Right kidney (tissue), 1 donor: ENCODE measurements around the gene MXD1.

Source experiments
- DNase-seq: peaks from one replicate; pipeline ENCODE4 v3.0.0-alpha.2; 2016

The MXD1 gene

DNA sequence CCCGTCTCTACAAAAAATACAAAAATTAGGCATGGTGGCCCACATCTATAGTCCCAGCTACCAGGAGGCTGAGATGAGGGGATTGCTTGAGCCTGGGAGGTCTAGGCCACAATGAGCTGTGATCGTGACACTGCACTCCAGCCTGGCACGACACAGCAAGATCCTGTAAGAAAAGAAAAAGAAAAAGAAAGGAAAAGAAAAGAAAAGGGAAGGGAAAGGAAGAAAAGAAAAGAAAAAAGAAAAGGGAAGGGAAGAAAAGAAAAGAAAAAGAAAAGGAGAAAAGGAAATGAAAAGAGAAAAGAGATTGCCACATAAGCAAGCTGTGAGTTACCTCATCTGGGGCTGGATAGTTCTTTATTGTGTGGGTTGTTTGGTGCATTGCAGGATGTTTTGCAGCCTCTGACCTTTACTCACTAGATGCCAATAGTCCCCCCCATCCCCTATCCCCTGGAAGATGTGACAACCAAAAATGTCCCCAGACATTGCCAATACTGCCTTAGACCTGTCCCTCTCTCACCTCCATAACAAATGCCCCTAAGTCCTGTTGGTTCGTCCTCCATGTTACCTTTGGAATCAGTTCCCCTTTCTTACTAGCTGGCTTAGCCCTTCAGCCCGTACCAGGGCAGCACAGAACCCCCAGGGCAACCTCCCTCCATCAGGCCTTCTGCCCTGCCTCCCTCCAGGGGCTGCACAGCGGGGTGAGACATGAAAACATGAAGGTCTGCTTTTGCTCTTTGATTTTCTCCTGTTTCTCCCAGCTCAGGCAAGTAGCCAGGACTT is 37.6 kb downstream of the MXD1 start:
- DNase-seq, result no peak

DNA sequence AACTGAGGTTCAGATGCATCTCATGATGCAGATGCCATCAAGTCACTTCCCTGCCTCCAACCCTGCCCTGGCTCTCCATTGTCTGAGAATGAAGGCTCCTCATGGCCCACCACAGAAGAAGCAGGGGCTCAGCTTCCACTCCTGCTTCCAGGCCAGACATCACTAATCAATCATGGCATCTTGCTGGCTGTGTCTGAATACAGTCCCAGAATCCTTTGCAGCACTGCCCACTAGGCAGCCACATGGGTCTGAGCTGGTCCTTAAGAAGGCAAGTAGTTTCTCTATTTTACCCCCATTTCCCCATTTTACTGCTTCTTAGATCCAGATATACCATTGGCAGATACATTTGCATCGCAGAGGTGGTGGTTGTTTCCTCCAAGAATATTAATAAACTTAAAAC is 39.2 kb downstream of the MXD1 start:
- no peak for DNase-seq

DNA sequence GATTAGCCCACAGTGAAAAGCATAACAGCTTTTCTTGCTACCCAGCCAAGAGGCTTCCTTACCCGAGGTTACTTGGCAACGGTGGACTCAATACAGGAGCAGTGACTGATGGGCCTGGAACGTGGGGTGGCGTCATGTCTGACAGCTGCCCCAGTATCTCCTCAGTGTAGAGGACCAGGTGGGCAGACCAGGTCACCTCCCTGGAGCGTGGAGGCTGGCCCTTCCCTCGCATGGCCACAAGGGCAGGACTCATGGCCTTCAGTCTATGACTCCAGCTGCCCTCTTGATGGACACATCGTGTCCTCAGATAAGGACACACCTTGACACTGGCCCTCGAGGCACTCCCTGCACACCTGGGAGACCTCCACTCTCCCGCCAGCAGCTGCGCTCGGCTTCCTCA is 40.1 kb downstream of the MXD1 start:
- DNase-seq, result no peak

GRCh38 chr2:69956475-69956979 is 41.6 kb downstream of the MXD1 start:
- no peak for DNase-seq

DNA sequence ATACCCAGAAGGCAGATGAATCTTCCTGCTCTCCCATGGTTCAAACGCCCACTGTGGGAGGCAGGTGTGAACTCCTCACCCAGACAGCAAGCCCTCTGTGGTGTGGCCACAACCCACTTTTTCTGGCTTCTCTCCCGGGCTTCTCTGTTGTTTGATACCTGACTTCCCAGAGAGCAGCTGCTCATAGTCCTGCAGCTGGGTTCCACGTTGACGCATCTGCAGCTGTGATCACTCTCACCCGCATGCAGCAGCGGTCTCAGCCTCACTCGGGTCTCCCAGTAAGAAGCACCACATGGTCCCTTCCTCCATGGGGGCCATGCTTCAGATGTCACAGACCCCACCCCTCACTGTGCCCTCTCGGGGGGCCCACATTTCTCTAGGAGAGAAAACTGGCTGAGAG is 43.1 kb downstream of the MXD1 start:
- no peak for DNase-seq

- DNase-seq, result no peak
These were observed 43.6 kb downstream of the MXD1 start for GRCh38 chr2:69958480-69958879.

DNA sequence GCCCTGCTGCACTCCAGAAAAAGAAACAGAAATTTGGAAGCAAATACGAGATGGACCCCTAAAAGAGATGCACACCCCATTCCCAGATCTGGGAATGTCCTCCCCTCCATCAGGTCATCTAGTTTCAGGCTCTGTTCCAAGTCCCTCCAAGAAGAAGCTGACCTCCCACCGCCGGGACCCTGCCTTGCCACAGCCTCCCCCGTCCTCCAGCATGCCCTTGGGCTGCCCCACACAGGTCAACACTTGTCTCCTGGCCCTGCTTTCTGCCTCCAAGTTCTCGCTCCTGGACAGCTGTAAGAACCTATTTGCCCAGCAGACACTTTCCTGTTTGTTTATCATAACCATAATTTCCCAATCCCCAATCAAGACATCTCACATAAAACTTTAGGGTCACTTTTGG is 44.5 kb downstream of the MXD1 start:
- DNase-seq, result no peak

DNA sequence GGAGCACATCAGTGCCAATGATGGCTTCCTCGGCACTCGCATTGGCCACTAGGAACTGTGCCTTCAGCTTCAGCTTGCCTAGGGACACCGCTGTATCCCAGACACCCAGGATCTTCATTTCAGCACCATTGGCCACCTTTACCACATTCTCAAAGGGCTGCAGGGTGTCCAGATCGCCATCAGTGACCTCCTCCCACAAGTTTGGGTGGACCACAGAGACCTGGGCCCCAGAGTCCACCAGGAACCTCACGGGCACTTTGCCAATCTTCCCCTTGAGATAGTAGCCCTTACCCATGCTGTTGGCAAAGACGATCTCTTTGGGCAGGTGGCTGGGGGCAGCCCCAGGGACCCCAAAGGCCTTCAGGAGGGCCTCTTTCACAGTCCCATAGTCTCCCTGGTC is 45.9 kb downstream of the MXD1 start:
- no peak for DNase-seq

DNA sequence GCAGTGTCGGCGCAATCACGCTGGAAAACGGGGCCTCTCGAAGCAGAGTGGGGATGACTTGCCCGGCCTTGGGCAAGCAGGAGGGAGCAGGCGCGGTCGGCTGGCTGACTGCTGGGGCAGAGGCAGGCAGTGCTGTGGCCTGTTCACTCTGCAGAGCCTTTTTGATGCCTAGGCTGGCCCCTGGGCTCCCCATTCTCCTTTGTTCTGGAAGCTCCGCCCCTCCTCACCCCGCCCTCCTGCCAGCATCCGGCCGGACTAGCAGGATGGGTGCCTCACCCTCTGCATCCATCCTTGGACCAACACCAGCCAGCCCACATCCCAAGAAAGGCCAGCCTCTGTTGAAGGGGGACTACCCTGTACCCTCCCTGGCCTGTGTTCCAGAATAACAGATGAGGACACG is 46.6 kb downstream of the MXD1 start, which contains the start of gene ASPRV1:
ASPRV1 (minus strand) TSS at position 136 of the 400 bp plus-strand sequence. CDS start 195 bp downstream, outside the sequence.
- no peak for DNase-seq

- DNase-seq, result no peak
These were observed 48.2 kb downstream of the MXD1 start for GRCh38 chr2:69962986-69963730.

- no peak for DNase-seq
These were observed 49.5 kb downstream of the MXD1 start for GRCh38 chr2:69964353-69964841.

GRCh38 chr2:69965756-69966445 is 51.0 kb downstream of the MXD1 start:
- DNase-seq, result no peak

GRCh38 chr2:69966496-69966895 is 51.6 kb downstream of the MXD1 start:
- no peak for DNase-seq

DNA sequence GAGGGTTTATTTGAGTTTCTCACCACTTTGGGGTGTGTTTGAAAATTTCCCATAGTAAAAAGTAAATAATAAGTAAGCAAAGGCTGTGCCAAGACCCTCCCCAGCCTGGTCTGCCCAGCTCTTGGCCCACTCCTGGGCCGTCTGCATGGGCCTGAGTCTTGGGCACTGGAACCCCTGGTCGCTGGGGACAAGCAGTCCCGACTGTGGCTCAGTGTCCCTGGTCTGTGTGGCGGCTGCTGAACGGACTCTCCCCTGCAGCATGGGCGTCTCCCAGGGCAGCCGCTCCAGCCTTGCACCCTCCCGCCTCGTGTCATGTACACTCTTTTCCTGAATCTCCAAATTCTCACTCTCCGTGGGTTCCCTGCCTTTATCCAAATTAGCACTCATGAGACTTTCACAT is 53.7 kb downstream of the MXD1 start:
- no peak for DNase-seq

DNA sequence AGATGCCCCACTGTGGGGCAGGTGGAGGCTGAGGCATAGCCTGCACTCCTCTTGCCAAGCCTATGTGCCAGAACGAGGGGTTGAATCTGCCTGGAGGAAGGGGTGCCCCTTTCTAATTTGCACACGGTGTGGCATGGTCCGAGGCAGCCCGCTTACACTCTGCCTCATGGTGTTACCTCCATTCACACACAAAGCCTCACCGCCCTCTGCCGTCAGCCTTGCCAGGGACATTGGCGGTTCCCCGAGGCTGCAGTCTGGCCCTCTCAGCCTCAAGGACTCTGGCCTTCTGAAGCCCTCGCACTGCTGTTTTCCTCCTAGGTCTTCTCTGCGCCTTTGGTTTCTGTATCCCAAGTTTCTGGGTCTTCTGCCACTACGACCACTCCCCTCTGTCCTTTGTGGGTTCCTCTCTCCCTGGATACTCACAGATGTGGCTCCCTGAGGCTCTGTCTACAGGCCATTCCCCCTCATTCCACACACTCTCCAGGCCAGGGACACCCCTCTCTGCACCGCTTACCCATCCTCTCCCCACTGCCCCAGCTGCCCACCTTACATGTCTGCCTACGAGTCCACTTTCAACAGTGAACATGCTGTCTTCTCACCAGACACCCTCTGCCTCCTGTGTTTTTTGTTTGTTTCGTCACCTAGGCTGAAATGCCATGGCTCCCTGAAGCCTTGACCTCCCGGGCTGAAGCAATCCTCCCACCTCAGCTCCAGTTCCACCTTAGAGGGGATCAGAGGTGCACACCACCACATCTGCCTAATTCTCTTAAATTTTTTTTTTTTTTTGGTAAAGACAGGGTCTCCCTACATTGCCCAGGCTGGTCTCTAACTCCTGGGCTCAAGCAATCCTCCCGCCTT is 54.4 kb downstream of the MXD1 start:
- no peak for DNase-seq

DNA sequence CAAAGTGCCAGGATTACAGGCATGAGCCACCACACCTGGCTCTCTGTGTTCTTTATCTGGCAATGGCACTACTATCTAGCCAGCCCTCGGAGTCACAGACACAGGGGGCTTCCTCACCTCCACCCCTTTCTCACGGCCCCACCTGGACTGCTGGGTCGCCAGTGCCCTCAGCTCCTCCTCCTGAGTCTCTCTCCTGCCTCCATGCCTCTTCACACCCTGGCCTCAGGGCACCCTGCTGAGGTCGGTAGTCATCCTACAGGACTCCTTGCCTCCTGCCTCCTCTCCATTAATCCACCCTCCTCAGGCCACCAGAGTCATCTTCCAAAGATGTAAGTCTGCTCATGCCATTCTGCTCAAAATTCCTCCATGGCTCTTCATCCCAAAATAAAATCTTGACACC is 55.1 kb downstream of the MXD1 start:
- DNase-seq, result no peak

DNA sequence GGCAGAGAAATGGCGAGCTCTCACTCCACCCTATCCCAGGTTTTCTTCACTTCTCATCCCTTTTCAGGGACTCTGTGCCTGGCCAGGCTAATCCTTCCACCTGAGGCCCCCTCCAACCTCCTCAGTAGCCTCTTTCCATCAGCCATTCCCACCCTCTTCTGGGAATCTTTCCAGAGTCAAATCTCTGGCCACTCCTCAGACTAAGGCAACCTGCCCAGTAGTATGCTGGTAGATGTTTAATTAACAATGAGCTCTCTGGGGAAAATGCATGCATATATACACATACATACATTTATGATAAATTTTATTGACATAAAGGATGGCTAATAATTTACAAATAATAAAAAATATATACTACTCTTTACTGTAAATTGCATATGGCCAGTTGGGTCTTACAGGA is 57.9 kb downstream of the MXD1 start:
- no peak for DNase-seq

- no peak for DNase-seq
These were observed 58.4 kb downstream of the MXD1 start for GRCh38 chr2:69973335-69973735.

DNA sequence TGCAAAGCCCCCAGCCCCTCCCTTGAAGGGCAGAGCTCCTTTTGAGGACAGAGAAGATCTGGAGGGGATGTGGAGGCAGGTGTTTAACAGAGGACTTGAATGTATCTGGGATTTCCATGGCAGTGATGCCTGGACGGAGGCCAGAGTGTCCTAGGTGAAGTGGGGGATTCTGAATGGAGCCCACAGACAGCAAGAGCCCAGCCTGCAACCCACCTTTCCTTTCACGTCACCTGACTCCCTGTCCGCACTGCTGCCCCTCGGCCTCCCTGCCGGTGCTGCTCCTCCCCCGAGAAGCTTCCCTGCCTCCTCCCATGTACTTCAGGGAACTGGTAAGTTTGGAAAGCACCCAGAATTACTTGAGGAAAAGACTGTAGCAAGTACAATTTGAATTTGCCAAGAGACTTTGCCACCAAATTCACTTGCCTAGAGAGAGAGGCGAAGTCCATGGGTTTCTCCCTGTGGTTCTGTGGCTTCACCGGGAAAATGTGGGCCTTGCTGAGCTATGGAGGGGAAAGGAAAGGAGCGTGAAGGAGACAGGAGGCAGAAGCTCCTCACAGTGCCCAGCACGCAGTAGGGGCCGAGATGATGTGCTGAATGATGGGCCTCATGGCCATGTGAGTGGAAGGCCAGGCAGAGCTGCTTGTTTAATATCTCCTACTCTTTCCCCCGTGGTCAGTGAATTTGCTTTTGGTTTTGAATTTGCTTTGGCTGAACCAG is 60.4 kb downstream of the MXD1 start:
- no peak for DNase-seq

DNA sequence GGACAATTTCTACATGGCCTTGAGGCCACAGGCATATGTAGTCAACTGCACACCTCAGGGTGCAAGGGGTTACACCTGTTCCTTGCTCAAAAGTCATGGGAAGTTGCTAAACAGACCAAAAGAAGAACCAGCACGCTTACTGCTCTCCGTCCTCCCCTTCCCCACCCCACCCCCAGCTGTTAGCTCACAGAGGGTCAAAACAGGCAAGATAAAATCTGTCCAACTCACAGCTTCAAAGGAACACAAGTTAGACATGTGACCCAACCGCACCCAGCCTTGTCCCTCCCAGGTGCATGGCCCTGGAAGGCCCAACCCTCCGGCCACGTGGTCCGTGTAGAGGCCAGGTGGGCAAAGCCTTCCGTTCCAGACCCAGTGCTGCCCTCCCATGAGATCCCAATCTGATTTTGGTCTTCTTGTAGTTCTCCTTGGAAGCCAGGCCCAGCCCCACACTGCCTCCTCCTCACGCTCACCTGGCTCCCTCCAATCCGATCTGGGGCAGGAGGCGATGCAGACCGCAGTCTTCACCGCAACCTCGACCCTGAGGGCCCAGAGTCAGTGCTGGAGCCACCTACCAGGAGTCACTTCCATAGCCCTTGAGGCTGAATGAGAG is 61.0 kb downstream of the MXD1 start:
- DNase-seq, result no peak

DNA sequence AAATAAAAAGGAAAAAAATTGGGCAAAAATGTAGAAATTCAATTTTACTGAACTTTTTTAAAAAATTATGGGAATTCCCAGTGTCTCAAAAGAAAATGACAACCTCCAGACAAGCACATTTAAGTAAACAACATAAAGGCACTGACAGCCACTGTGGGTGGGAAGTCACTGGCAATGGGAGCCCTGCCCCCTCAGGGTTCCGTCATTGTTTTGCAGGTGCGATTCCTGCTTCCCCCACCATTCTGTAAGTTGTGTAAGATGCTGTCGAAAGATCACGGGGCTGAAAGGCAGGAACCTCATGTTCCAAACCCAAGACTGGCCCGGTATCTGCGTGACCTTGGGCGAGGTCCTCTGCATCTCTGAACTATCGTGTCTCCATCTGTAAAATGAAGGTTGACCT is 62.3 kb downstream of the MXD1 start:
- no peak for DNase-seq
